Stimulated activated CD8-positive, alpha-beta memory T cell treated with anti-CD3 and anti-CD28 coated beads, Interleukin-12 subunit alpha, Interleukin-12 subunit beta, amount 100 ng/mL, for 1 hour (primary cell): Measurements from ENCODE around the gene CEP78.
A peak's percentile ranks its signal among the peaks of the same experiment; 100 is the strongest.

Experiments used
- DNase-seq: peaks from one replicate; pipeline ENCODE4 v3.0.0-alpha.2; 2020; ENCODE audit warnings: low read depth

Gene CEP78

GRCh38 chr9:78286125-78286524 lies 50.2 kb downstream of the CEP78 start:
- DNase-seq, result no peak

- DNase-seq, result no peak
Observed at GRCh38 chr9:78286946-78287388, 51.1 kb downstream of the CEP78 start.

GRCh38 chr9:78288214-78288892 lies 52.5 kb downstream of the CEP78 start:
- no peak for DNase-seq

- no peak for DNase-seq
Observed at GRCh38 chr9:78289474-78289873, 53.6 kb downstream of the CEP78 start.

GRCh38 chr9:78291240-78291925 lies 55.5 kb downstream of the CEP78 start:
- no peak for DNase-seq

GRCh38 chr9:78292026-78292425 lies 56.2 kb downstream of the CEP78 start:
- DNase-seq, result no peak

GRCh38 chr9:78292716-78293497 lies 57.0 kb downstream of the CEP78 start:
- no peak for DNase-seq

GRCh38 chr9:78294290-78295176 lies 58.7 kb downstream of the CEP78 start:
- DNase-seq, result no peak

- no peak for DNase-seq
Observed at GRCh38 chr9:78295177-78295575, 59.3 kb downstream of the CEP78 start.

GRCh38 chr9:78295731-78296130 lies 59.9 kb downstream of the CEP78 start:
- DNase-seq, result no peak

GRCh38 chr9:78296201-78296892 lies 60.5 kb downstream of the CEP78 start:
- DNase-seq, result no peak

GRCh38 chr9:78296893-78297671 lies 61.2 kb downstream of the CEP78 start, which contains the start of gene PSAT1:
TSS of gene PSAT1 (plus strand) at chr9:78297125. CDS start at chr9:78297211, 86 bp downstream.
- DNase-seq, result peak; percentile 78

GRCh38 chr9:78297672-78297961 lies 61.7 kb downstream of the CEP78 start:
- DNase-seq, result no peak

GRCh38 chr9:78298046-78298765 lies 62.3 kb downstream of the CEP78 start:
- no peak for DNase-seq

GRCh38 chr9:78300209-78300608 lies 64.3 kb downstream of the CEP78 start:
- no peak for DNase-seq

GRCh38 chr9:78301466-78301865 lies 65.6 kb downstream of the CEP78 start:
- no peak for DNase-seq

- DNase-seq, result no peak
Observed at GRCh38 chr9:78303377-78304062, 67.6 kb downstream of the CEP78 start.

GRCh38 chr9:78304357-78304756 lies 68.5 kb downstream of the CEP78 start:
- DNase-seq, result no peak
